T-helper 1 cell (primary cell): ENCODE measurements around the gene NTM.

Source experiments
- DNase-seq, 5 donors: peaks; one replicate each; pipeline ENCODE4 v3.0.0-alpha.2; 2012 to 2020

Gene NTM

DNA sequence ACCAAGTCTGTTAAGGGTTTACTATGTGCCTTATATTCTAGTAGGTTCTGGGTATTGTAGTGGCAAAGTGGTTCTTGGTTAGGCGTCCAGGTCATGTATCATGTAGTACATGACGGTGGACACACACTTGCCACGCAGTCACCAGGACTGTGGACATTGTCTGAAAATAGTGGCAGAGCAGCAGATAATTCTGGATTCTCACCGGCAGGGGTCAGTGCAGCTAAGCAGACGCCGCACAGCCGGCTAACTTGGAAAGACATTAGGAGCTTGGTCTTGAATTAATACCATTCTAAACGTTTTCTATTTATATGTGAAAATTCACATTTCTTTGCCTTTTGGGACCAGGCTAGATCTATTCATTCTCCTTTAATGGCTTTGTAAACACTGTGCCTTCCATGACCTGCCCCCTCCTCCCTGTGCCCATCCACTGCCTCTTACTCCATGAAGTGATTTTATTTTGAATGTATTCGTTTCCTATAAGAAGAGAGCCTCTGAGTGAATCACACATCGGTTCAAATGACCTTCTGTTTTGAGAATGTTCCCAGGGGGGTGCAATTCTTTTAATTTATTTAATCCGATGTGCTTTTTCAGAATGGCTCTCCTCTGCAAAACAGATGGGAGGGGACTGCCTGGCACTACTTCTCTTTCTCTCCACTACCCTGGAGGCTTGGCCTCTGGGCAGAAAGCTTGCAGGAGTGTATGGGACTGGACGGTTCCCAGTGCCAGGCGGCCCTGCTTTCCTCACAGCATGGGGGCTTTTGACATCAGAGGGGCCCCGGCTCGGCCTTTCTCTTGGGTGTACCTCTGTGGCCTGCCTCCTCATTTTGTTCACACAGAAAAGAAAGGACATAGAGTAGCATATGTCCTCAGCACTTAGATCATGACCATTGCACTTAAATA, 378.0 kb downstream of the NTM start:
- peak in 1 of 5 donors; percentile 8 for DNase-seq

DNA sequence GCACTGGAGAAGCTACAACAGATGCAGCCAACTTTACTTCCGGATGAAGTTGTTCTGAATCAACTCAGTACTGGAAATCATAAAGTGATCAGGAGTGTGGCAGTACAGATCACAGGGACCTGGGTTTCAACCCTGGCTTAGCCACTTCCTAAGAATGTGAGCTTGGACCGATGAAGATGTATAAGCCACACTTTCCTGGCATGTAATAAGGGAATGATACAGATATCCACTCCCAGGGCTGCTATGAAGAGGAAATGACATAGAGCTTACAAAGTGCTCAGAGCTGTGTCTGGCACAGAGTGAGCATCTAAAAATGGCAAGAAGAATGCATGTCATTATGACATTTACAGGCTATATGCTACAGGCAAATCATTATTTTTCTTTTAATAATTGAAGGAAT, 378.7 kb downstream of the NTM start:
- no peak for DNase-seq

DNA sequence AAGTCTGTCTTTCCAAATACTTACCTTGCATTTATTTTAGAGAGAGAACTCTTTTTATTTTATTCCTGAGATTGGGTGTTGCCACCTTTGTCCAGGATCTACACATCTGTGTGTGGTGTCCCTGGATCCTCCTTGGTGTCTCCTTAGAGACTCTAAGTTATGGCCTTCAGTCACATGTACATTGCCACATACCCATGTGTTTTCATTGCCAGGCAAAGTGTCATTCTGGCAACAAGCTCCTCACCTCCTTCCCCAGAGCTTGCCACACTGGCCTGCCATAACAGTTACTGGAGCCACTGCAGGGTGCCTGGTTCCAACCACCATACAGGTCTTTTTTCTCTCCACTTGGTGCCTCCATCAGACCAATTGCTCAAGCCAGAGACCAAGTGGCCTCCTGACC, 379.7 kb downstream of the NTM start:
- no peak for DNase-seq

DNA sequence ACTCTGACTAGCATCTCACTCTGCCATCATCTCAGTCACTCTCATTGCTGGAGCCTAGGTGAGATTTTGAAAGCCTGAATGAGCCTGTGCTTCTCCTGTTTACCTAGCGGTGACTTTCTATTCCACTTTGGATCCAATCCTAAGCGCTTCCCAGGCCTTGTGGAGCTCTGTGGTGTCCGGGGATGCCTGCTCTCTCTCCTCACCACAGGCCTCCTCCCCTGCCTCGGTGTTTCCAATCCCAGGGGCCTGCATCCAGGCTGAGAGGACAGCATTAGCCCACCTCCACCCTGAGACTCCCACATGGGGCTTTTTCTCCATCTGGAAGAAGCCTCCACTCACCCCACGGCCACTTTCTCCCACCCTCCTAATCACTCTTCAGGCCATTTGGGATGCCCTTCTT, 380.3 kb downstream of the NTM start:
- DNase-seq = no peak

DNA sequence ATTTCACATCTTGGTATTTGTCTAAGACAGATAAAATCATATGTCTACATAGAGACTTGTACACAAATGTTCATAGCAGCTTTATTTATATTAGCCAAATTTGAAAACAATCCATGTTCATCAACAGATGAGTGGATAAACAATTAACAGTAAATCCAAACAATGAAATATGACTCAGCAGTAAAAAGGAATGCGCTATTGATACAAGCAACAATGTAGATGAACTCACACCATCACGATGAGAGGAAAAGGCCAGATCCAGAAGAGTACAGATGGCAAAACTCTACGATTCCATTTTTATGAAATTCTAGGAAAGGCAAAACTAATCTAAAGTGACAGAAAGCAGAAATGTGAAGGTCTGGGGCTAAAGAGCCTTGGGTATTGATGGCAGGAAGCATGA, 384.3 kb downstream of the NTM start:
- no peak for DNase-seq

DNA sequence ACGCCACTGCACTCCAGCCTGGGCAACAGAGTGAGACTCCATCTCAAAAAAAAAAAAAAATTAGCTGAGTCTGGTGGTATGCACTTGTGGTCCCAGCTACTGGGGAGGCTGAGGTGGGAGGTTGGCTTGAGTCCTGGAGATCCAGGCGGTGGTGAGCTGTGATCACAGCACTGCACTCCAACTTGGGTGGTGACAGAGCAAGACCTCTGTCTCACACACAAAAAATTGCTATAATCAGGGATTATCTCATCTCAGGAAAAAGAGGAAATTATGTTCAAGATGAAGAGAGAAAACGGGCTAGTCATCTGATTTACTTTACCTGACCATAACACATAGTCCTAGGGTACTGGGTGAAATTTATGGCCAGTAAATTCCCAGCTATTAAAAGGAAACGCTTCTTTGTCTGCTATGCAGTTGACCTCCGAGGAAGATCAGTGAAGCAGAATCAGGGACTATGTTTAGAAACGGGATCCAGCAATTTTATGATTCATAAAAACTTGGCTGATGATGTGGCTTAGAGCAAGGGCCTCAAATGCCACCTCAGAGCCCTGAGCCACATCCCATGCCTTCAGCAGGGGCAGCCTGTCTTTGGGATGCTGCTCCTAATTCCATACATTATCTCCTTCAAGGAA, 386.2 kb downstream of the NTM start:
- no peak for DNase-seq

DNA sequence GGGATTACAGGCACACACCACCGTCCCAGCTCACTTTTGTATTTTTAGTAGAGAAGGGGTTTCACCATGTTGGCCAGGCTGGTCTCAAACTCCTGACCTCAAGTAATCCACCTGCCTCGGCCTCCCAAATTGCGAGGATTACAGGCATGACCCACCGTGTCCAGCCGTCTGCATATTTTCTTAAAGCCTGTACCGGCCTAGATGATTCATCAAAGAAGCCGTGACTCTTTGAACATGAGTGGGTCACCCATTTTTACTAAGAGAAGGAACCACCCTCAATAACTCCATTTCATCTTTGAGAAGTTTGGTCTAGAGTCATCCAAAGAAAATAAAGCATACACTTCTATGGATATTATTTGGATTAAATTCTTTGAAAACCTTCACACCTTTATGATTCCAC, 388.3 kb downstream of the NTM start:
- no peak for DNase-seq

DNA sequence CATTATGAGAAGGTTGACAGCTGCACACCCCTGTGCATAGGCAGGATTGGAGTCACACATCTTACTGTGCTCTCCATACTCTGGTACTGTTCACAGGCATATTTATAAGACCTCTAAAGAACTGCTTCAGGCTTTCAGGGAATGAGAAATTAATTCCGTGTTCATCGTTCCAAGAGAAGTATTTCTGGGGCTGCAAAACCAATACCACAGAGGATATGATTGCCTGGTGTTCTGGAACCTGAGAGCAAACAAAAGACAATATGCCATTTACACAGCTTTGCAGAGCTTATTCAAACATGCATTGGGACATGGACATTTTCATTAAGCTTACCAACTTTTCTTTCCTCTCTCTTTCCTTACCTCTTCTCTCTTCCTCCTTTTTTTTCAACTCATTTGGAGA, 388.7 kb downstream of the NTM start:
- no peak for DNase-seq

DNA sequence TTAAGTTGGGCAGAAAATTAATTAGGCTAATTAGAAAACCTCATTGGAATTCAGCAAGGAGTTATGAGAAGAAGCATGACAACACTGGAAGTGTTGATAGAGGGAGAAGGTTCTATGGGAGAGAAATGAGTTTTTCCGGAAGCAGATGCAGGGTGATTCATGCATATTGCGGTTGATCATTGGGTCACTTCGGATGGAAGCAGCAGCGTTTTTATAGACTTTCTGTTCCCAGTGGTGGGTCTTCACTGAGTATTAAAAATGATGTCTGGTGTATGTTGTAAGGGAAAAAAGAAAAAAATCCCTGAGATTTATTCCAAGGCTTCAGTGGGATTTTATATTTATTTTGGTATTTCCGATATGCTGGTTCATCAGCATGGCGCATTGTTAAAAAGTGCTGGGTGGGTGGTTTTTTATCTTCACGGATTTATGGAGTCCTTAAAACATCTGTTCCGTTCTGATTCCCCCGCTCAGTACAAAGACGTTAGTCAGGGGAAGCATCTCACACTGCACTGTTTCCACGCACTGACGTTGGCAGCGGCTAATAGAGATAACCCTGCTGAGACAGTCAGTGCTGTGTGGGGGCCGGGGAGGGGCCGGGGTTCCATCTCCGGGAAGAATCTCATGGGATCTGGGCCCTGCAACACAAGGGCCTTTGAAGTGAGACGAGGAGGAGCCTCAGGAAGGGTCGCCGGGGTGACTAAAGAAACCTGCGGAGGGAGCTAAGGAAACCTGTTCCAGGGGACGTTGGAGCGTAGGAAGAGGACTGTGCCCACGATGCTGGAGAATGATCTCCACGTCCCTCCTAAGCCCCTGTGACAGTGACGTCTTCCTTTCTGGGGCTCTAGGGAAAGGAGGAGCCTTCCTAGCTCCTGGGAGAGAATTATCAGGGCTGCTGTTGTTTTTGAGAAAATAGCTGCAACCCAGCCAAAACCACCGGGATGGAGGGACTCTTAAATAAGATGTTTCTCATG, 390.0 kb downstream of the NTM start:
- no peak for DNase-seq

DNA sequence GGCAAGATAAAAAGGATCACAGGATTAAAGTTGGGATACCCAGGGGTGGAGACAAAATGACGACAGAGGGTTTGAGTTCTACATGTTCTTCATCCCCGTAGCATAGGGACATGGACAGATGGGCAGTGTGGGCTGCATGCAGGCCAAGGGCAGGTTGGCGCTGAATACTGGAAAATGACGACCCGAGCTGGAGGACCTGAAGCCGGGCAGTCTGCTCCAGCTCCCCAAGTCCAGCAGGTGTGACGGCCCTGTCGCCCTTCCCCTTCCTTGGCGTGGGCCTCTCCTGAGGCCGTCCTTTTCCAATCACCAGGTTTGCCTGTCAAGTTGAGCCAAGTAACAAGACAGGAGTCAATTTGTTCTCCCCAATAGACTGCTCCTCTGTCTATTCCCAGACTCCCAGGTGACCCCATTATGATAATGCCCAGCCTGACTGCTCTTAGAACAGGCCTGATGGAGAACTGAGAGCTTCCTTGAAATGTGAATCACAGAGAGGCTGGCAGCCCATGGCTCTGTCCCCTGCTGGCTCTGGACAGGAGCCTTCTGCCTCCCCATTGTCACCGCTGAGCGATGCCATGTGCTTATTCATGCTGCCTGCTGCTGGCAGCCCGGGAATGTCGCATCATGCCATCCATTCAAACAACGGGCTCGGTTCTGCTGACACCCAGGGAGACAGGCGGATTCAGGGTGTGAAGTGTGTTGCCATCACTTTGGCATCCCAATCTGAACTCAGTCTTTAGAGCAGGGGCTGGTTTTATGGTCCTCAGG, 392.1 kb downstream of the NTM start:
- no peak for DNase-seq

DNA sequence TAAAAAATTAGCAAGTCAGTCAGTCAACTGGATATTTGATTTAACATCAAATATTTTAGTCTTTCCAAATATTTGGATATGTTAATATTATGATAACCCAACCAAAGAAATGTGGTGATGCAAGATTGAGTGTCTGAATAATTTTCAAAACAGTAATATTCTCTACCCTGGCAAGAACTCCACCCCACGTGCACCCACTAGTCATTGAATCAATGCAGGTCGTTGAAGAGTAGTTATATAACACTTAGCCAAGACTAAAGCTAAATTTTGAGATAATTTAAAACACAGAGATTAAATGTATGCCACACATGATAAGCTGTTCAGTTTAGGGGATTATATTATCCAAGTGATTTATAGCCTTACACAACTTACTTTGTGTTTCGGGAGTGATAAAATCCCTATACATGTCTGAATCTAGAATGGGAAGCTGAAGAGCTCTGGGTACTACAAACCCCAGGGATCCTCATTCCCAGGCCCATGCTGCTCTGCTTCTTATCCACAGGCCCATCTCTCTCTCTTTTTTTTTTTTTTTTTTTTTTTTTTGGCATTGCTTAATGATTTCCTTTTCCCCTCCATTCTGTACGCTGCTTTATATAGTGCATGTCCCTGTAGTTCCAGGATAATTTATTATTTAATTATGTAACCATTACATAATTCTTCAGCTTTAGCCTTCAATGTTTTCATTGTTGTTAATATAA, 392.9 kb downstream of the NTM start:
- DNase-seq = no peak

DNA sequence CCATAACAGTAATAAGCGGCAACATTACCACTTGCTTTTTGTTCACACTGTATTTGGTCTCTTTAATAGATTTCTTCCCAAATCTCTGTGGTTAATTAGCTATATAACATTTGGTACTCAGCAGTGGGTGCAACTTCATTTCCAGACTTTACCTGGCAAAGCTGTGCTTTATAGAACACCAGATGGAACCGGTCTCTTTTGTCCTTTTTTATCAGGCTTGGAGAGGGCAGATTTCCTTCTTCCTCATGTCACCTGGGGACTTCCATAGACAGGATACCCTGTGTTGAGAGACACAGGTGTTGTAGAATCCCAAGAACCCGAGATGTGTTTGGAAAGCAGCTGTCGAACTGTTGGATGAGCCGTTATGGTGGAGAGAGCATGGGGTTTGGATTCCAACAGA, 393.7 kb downstream of the NTM start:
- DNase-seq = no peak

DNA sequence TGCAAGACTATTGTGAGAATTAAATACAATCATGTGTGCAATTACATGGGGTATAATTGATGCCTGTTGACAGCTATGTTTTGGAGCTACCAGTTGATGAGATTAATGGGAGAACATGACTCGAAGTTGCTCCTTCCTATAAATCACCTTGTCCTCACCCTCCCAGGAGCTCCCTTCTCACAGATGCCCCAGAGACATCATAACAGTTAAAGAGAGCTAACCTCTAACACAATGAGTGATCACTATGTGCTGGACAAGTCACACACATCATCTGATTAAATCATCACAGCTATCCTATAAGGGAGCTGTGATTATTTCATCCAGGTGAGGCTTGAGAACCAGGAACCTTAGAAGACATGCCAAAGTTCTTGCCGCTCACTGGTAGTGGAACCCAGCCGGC, 394.2 kb downstream of the NTM start:
- no peak for DNase-seq

DNA sequence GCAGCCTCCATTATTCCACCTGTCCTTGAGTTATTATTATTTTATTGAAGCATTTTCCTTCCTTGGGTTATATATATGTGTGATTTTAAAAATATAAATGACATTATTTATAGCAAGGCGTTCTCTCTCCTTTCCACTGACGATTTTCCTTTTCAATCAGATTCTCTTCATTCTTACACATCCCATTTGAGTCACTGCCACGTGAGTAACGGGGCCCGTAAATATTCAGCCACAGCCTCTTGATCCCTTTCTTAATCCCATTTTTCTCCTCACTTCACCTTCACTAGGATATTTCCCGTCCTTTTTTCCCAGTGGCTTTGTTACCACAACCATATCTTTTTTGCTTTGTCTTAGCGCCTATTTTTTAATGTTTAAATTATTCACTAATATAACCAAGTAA, 396.2 kb downstream of the NTM start:
- no peak for DNase-seq

DNA sequence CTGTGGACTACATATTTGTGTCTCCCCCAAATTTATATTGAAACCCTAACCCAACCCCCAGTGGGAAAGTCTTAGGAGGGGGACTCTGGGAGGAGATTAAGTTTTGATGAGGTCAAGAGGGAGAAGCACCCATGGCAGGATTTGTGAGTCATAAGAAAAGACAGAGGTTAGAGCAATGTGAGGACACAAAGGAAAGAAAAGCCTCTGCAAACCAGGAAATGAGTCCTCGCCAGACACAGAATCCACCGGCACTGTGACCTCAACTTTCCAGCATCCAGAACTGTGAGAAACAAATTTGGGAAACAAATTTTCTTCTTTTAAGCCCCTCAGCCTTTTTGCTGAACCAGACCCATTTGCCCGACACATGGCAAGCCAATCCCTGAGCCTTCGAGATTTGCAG, 397.0 kb downstream of the NTM start:
- DNase-seq = no peak

DNA sequence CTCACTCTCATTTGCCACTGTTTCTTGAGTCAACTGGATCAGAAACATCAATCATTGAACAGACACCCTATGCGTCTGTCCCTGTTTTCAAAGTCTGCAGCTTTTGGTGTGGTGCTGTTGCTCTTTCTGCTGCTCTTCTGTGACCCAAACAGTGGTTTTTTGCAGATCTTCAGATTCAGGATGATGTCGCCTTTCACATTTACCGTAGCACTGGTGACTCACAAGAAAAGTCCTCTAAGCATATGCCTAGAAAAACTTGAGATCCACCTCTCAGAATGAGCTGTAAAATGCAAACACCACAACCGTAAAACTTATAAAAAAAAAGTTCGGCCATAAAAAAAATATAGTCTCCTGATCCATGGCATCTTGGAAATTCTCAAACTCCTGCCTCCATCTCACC, 400.4 kb downstream of the NTM start:
- DNase-seq = no peak

DNA sequence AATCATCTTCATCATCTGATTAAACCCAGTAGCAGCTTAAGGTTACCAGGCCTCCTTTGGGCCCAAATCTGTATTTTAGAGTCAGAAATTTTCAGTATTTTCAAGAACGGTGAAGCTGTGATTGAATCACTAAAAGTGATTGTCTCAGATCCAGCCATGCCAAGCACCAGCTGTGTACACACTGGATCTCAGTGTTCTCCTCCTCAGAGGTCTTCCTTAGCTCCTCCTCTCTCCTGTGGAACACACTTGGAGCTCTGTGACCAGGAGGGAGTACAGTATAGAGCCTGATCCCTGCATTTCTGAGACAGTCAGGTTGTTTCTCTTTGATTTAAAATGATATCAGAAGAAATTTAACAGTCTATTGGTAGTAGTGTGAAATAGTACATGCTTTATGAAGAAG, 401.1 kb downstream of the NTM start:
- DNase-seq = no peak

DNA sequence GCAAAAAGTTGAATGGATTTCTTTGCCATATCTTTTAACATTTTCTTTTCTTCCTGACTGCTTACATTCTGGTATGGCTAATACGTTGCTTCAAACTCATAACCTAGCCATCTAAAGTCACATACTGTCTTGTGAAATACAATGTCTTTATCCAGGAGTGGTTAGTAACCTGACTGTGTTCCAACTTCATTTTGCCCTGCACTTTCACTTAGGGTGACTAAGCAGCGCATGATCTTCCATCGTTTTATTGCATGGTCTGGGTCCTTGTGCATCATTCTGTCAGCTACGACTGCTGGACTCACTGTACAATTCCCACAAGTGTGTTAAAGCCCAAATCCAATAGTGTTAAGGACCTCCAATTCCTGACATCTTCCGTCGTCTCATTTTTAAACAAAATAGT, 403.2 kb downstream of the NTM start:
- no peak for DNase-seq

DNA sequence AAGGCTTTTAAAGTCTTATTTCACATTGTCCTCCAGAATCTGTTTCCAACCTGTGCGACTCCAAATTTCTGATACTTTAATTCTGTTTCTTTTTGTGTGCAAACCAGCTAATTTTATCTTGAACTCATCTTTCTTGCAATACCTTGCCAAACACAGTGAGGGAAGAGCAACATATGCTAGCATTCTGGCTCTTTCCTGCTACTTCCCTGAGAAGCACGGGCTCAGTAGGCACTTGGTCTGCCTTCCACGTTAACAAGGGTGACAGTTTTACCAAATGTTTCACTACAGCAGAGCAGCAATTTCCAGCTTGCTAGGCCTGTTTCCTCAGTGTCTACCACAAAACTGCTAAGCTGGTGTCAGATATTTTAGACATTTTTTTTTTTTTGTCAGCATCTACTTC, 405.8 kb downstream of the NTM start:
- DNase-seq = no peak

DNA sequence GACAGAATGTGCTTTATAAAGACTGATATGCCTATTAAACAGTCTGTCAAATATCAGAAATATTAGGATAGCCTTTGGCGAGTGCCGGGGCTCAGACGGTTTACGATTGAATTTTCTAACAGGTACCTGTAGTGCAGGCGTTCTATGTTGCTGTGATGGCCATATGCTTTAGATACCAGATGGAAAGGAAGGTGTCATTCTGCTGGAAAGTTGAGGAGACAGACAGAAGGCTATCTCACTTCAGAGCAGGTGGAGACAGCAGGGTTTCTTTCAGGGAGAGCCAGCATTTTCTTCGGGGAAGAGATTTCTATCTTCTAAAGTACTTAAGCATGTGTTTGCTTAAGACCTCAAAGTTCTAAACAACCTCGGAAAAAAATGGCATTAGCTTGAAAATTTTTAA, 415.4 kb downstream of the NTM start:
- DNase-seq = no peak

DNA sequence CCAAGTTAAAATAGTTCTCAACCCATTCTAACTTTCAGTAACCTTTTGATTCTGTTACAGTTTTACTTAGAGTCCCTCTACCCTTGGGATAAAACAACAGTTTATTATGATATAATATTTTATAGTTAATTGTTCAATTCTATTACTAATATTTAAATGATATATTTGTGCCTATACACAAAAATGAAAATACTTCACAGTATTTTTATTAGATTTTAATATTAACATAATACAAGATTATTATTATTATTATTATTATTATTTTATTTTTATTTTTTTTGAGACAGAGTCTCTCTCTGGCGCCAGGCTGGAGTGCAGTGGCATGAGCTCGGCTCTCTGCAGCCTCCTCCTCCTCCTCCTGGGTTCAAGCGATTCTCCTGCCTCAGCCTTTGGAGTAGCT, 416.7 kb downstream of the NTM start:
- DNase-seq = no peak

DNA sequence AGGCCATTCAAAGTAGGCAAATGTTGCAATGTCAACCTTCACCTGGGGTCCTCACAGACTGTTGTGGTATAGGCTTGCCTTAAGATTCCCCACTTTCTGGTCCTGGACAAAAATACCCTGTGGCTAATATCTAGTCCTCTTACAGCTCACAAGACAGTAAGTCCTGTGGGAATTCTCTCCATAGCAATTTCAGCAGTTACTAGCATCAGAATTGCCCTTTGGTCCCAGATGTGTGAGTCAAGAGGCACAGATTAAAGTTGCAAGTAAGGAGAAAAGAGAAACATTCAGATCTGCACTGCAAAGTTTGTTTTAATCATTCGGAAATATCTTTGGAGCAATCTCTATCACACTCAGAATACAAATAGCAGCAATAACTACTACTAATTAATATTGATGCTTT, 420.2 kb downstream of the NTM start:
- no peak for DNase-seq
